Stimulated activated CD8-positive, alpha-beta memory T cell treated with anti-CD3 and anti-CD28 coated beads, Interleukin-4, amount 100 ng/mL, for 1 hour (primary cell): ENCODE results near the gene ASIC4.

Experiments used
- DNase-seq, 2 donors: peaks; one replicate each; pipeline ENCODE4 v3.0.0-alpha.2; 2020; ENCODE audit warnings: low read depth in 2 of 2, low spot score in 1 of 2

ASIC4 gene

DNA sequence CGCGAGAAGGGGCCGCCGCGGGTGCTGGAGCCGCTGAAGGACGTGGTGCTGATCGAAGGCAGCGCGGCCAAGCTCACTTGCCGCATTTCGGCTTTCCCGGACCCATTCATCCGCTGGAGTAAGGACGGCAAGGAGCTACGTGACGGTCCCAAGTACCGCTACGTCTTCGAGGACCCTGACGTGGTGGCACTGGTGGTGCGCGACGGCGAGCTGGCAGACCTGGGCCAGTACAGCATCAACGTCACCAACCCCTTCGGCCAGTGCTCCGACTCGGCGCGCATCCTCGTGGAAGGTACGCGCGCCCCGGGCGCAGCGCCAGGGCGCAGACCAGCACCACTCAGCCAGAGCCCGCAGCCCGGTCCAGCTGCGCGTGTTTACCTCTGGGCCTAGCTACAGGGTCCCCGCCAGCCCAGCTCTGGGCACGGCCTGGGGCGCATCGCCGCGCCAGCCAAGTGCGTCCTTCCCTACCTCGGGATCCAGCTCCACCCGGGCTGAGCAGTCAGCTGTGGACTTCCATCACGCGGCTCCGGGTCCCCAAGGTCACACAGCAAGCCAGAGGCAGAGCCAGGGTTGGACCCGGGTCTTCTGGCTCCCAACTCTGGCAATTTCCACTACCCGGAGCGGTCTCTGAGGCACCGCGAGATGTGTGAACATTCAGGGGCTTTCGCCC is 17.3 kb upstream of the ASIC4 start:
- no peak for DNase-seq

DNA sequence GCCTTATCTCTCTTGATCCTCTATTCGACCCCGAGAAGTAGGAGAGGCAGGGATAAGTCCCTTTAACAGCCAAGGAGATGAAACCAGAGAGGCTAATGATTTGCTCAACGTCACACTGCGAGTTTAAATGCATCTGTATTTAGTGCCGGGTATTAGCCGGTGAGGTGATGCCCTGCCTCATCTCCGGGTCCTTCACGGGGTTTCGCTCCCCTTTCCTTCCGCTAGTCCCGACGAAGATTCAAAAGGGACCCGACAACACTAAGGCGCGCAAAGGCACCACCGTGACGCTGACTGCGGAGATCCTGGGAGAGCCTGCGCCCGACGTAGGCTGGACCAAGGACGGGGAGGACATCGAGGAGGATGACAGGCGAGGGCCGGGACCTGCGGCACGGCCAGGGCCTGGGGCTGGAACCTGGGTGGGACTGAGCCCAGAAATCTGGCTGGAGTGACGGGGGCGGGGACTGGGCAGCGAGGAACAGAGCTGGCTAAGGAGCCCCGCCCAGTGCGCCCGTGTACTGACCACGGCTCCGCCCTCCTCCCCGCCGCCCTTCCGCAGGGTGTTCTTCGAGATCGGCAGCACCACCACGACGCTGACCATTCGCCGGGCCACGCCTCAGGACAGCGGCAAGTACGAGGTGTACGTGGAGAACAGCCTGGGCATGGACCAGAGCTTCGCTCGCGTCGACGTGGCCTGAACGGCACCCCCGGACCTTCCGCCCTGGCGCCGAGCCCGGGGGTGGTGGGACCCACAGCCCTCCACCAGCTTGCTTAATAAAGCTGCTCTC is 16.6 kb upstream of the ASIC4 start:
- no peak for DNase-seq

DNA sequence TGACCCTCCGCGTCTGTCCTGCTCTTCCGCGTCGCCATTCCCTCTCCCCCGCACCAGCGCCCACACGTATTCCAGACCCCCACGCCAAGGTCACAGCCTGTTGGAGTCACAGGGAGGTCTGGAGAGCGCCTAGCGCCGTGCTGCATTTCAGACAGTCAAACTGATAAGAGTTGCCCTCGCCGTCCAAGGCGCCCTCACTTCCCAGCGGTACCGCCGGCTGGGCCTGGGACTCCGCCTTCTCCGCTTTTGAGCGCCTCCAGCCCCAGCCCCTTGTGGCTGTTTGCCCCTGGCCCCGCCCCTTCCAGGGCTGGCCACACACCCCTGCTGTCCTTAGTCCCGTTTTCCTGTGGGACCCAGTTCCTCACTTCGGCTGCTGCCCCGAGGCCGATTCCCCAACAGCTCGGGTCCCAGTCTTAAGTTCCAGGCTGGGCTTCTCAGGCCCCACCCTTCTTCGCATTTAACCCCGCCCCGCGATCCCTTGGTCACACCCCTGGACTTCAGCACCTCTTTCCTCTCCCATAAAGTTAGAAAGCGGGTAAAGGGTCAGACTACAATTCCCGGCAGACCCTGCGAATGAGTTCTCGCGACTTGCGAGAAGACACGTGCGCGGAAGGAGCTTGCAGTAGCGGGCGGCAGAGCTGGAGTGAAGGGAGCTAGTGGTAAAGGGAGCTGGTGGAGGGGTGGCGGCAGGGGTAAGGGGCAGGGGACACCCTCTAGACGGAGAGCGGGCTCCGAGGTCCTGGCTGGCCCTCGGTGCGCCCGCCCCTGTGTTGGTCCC is 15.8 kb upstream of the ASIC4 start, which contains the start of gene GMPPA:
GMPPA (plus strand) TSS at position 612 of the 778 bp plus-strand sequence. CDS start 1,085 bp downstream, outside the sequence.
- DNase-seq = peak; percentile 77 to 78

DNA sequence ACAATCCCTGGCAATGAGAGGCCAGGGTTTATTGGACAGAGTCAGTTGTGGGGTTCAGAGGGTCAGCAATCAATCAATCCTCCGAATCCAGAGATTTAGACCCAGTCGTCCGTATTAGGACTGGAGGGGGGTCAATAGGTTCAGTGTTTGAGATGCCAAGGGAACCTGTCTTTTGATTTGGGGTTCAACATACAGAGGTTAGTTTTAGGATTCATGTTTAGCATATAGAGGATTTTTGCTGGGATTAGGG is 15.3 kb upstream of the ASIC4 start:
- DNase-seq = no peak

DNA sequence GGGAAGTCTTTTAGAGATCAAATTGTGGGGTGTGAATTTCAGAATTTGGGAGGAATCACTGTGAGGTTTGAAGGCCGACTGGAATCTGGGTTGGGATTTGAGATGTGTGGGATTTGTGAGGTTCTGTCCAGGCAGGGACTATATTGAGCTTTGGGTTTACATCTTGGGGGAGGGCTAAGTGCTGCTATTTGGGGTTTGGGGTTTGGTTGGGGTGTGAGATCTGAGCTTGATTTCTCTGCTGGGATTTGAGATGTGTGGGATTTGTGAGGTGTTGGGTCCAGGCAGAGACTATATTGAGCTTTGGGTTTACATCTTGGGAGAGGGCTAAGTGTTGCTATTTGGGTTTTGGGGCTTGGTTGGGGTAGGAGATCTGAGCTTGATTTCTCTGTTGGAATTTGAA is 14.7 kb upstream of the ASIC4 start:
- no peak for DNase-seq

DNA sequence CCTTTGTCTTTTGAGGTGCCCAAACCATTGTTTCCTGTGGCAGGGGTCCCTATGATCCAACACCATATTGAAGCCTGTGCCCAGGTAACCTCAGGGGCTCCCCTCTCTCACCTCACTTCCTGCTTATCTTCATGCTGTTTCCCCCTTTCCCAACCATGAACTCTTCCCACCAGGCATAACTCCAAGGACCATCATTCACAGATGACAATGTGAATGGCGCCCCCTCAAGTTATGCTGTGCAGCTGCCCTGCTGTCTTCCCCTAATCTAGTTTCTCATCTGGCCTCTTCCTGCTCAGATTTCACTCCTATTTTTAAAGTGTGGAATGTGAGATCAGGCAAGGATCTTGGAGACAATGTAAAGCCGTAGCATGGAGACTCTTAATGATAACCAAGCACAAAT is 14.1 kb upstream of the ASIC4 start:
- DNase-seq = no peak

DNA sequence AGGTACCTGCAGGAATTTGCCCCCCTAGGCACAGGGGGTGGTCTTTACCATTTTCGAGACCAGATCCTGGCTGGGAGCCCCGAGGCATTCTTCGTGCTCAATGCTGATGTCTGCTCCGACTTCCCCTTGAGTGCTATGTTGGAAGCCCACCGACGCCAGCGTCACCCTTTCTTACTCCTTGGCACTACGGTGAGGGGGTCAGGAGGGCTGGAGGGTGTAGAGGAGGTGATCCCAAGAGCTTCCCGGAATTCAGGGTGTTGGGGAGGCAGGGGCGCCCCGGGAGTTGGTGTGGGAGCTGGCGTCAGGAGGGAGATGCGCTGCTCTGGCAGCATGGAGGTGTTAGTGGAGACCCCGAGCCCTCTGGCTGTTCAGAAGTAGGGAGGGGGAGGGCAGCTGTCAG is 12.4 kb upstream of the ASIC4 start:
- DNase-seq = no peak

DNA sequence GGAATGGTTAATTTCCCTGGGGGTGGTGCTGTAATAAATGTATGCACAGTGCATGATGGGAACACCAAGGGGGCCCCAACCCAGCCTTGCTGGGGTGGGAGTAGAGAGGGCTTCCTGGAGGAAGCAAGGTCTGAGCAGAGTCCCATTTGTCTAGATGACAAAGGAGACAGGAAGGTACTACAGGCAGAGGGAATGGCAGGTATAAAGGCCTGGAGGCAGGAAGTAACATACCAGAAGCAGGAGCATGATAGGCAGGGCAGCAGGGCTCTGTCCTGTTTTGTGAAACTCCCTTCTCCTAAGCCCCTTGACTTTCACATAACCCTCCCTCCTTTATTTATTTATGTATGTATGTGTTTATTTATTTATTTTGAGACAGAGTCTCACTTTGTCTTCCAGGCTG is 11.7 kb upstream of the ASIC4 start:
- no peak for DNase-seq

DNA sequence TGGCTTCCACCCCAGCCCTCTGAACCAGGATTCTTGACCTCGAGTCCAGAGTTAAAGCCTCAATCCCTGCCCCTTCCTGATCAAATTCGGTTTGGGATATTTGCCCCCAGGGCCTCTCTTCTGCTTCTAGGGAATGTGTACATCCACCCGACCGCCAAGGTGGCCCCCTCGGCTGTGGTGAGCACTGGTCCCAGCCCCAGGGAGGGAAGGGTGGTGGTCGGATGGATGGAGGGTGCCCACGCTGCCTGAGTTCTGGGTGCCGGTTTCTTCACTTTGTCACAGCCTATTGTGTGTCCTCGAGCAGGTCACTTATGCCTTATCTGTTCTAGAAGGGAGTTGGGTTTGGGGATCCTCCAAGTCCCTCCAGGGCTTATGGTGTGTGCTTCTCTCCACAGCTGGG is 8.7 kb upstream of the ASIC4 start:
- no peak for DNase-seq

DNA sequence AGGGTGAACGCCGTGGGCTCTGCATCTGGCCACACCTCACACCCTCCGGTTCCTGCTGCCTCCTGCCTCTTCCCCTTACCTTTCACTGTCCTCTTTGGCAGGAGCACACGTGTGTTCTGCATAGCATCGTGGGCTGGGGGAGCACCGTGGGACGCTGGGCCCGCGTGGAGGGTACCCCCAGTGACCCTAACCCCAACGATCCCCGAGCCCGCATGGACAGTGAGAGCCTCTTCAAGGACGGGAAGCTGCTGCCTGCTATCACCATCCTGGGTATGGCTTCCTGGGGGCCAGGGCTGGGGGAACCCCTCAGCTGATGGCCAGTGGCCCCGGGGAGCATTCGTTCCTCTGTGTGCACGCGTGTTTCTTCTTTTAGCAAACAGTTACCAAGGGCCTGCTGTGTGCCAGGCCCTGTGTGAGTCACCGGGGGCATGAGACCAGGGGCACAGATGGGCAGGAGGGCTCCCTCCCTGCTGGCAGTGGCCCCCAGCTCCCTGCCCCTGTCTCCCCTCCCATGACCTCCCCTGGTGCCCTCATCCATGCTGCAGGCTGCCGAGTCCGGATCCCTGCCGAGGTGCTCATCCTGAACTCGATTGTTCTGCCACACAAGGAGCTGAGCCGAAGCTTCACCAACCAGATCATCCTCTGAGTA is 8.0 kb upstream of the ASIC4 start:
- no peak for DNase-seq

DNA sequence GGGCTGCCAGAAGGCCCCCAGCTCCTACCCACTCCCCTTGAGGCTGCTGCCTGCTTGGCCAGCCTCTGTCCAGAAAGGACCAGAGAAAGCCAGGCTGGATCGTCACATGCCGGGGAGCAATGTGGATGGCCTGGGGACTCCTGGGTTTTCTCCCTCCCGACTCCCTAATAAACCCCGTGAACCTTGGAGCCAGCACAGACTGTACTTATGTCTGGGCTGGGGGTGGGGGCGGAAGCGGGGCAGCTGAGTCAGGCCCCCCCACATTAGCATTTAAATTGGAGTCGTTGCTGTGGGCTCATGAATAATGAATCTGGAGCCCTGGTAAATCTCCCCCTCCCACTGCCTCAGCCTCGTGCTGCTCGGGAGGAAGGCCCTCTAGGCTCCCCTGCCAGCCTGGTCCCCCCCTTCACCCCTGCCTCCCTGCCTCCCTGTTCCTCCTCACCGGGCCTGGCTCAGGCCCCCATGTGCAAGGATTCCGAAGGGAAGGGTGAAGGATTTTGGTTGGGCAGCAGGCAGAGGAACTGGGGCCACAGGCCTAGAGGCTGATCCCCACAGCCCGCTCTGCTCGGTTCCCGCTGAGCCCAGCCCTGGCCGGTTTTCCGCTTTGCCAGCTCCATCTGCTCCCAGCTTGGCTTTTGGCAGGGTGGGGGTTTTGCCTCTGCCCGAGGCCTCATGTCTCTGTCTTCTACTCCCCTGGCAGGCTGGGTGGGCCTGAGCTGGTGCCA is 7.3 kb upstream of the ASIC4 start:
- no peak for DNase-seq

DNA sequence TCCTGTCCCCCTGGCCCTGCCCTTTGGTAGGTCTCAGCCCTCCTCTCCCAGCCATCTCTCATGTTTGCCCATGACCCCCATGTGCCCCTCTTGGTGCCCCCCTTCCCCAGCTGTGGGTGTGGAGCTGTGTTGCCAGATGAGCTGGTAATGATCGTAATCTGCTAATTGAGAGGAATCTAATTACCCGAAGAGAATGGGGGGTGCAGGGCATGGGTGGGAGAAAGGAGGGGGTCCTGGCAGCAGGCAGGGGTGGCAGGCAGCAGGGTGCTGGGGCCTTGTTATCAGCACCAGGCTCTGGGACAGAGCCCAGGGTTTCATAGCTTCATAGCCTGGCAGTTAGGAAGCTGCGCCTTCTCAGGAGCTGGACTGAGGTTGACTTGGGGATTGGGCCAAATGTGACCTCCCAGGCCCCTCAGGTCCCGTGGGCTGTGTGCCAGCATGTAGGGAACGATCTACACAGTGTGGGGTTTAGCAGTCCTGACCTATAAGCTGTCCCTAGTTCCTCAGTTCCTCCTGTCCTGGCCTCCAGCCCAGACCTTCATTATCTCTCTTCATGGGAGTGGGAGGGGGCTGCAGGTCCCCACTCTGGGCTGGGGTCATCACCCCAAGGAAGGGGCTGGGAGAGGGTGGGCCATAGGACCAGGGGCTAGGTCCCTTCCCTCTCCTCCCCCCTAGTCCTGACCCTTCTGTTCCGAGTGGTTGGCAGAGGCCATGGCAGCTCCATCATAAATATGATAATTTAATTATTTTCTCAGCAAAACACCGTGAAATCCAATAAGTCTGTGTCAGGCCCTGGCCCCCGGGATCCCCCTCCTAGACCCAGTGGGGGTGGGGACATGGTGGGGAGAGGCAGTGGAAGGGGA is 6.5 kb upstream of the ASIC4 start:
- DNase-seq = no peak

DNA sequence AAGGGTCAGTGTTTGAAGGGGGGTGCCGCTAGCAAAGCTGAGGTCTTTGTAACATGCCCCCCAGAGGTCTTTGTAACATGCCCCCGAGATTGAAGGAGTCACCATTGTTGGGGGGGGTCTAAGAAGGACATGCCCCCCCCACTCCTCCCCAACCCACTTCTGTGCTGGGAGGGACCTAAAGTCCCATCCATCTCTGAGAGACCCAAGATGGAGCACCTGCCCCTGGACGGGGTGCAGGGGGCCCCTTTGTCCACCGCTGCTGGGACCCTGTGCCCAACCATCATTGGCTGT is 5.9 kb upstream of the ASIC4 start:
- DNase-seq = no peak

DNA sequence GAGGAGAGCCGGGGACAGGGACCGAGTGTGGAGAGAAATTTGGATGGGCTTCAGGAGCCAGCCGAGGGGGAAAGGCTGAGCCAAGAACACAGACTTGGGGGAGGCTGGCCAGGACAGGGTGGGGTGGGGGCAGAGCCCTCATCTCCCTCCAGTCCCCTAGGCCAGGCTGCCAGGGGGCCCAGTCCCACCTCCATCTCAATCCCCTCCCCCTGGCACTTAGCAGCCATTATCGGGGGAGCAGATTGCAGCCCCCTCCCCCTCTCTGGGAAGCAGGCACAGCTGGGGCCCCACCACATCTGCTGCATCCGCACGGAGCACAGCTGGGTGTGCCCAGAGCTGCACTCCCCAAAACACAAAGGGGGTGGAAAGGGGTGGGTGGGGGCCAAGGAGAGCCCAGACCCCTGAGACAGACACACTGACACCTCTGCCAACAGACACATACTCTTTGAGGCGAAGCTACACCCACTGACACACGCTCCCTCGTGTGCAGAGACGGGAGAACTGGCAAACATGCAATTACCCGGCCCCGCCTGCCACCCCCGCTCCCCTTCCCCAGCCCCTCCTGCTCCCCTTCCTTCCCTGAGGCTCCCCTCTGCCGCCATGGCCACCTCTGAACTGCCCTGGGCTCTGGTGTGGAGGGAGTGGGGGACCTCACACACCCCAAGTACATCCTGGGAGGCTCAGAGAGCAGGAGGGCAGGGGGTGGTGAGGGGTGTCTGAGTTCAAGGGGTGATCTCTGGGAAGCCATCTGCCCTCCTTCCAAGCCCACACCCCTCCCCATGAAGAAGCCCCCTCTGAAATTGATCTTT is 5.1 kb upstream of the ASIC4 start:
- DNase-seq = no peak

DNA sequence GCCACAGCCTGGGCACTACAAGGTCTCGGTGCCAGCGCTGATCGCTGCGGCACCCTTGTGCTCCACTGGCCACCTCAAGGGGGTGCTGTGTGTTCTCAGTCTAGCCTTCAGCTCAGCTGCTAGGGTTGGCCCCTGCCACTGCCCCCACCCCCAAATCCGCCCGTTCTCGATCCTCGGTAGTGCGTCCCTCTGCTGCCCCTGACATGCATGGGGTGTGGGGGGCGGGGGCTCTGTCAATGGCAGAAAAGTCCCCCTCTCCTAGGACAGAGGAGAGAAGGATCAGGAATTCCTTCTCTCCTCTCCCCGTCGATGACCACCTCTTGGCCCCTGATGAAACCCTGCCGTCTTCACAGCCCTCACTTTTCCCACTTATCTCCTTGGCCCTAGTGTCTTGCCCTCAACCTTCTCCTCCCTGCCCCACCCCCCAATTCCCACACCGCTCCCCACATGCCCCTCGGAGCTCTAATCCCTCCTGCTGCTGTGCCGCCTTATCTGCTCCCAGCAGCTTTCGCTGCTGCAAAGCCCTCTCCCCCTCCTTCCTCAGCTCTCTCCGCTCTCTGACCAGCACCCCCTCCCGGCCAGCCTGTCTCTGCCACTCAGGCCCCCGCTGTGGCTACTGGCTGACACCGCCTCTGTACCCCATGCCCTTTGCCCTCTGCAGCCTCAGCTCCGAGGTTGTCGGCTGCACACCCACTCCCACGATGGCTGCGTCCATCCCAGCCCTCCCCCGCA is 4.3 kb upstream of the ASIC4 start:
- DNase-seq = peak in 1 of 2 donors; percentile 10

DNA sequence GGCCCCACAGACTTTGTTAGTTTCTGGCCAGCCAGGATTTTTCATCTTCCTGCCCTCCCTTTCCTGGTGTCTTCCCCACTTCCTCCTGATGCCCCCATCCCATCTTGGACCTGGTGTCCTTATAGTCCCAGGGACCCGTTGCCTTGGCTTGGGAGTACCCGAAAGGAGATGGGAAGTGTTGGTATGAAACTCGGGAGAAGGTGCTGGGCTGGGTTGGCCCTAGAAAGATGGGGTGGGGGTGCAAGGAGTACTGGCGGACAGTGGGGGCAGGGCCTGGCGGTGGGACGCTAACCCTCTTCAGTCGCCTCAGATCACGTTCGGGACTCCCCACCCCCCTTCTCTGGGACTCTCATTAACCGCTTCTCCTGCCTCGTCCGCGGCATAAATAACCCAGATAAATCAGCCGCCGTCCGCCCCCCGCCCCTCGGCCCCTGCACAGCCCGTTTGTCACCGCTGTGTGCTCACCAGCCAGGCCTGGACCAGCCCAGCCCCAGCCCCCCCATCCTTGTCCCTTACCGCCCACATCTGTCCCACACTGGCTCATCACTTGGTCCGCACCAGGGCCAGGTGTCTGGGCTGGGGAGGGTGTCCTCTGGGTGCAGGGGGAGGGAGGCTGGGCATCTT is 3.7 kb upstream of the ASIC4 start:
- no peak for DNase-seq

DNA sequence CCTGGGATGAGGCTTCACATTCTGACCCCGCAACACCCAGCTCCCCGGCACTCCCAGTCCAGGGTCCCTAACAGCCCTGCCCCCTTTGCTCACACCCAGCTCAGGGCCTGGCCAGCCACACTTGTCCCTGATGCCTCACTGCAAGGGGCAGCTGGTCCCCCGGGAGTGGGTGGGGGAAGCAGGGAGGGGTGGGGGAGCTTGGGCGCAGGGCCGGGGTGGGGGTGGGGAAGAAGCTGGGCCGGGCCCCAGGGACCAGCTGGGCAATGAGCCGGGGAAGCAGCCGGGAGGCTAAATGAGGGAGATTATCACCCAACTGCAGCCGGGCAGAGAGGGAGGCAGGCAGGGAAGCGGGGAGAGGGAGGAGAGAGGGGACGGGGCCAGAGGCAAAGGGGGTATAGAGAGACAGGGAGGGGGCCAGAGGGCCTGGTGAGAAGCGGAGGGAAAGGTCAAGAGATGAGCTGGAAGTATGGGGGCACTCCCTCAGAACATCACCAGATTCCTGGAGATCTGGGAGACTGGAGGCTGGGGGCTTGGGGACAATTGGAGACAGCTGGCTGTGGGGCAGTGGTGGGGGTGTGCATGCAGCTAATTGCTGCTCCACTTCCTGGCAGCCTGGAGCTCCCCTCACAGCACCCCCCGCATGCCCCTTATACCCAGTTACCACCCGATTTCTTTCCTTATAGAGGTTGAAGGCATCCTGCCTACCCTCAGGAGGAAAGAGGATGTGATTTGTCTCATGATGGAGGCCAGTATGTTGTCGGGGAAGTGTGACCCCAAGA is 2.5 kb upstream of the ASIC4 start:
- no peak for DNase-seq
